Neuronal stem cell (in vitro differentiated cells): ENCODE measurements around the gene MYADML2.
A peak's percentile ranks its signal among the peaks of the same experiment; 100 is the strongest.

Experiments used
- DNase-seq: peaks from one replicate; pipeline ENCODE4 v3.0.0-alpha.2; 2013; ENCODE audit warnings: low spot score
- H2AFZ ChIP-seq: one replicate; pipeline ENCODE4 v1.6.1; 2013; ENCODE audit warnings: mild to moderate bottlenecking, low read length, inconsistent platforms
- H2AK5ac ChIP-seq: 2 replicates; pipeline ENCODE4 v1.6.1; 2013; ENCODE audit warnings: low read depth, mild to moderate bottlenecking, inconsistent platforms, low read length, moderate library complexity, mixed read lengths
- H2BK120ac ChIP-seq: 2 replicates; pipeline ENCODE4 v1.6.1; 2013; ENCODE audit warnings: low read depth, mild to moderate bottlenecking, inconsistent platforms, low read length, moderate library complexity, mixed read lengths
- H2BK12ac ChIP-seq: one replicate; pipeline ENCODE4 v1.6.1; 2013; ENCODE audit warnings: low read length, inconsistent platforms
- H2BK15ac ChIP-seq: 2 replicates; pipeline ENCODE4 v1.6.1; 2013; ENCODE audit warnings: mild to moderate bottlenecking, low read length, inconsistent platforms, mixed read lengths
- H2BK5ac ChIP-seq: one replicate; pipeline ENCODE4 v1.6.1; 2013; ENCODE audit warnings: inconsistent platforms, mild to moderate bottlenecking, low read length, moderate library complexity
- H3K14ac ChIP-seq: one replicate; pipeline ENCODE4 v1.6.1; 2013; ENCODE audit warnings: low read length, inconsistent platforms
- H3K18ac ChIP-seq: 2 replicates; pipeline ENCODE4 v1.6.1; 2013; ENCODE audit warnings: low read length, inconsistent platforms
- H3K23ac ChIP-seq: 2 replicates; pipeline ENCODE4 v1.6.1; 2013; ENCODE audit warnings: low read depth, mild to moderate bottlenecking, mixed read lengths, low read length, inconsistent platforms; ENCODE audit not compliant: poor library complexity
- H3K27ac ChIP-seq: replicated peaks from 3 replicates; pipeline ENCODE4 v1.5.1; 2013; ENCODE audit warnings: low read length, inconsistent platforms
- H3K27me3 ChIP-seq, 3 experiments: 2 replicates each; pipeline ENCODE4 v1.6.1; 2013; ENCODE audit warnings: low read length in 3 of 3, mild to moderate bottlenecking in 2 of 3, inconsistent platforms in 1 of 3, low read depth in 1 of 3, mixed read lengths in 1 of 3, moderate library complexity in 1 of 3; ENCODE audit not compliant: control insufficient read depth in 3 of 3, insufficient read depth in 3 of 3
- H3K36me3 ChIP-seq, 2 donors: replicated peaks in 1 of 2; 2 replicates each; pipeline ENCODE4 v1.6.1; 2013; ENCODE audit warnings: low read length in 2 of 2; ENCODE audit not compliant: control insufficient read depth in 2 of 2, insufficient read depth in 2 of 2
- H3K4ac ChIP-seq: 2 replicates; pipeline ENCODE4 v1.6.1; 2013; ENCODE audit warnings: inconsistent platforms, mild to moderate bottlenecking, low read length, moderate library complexity
- H3K4me1 ChIP-seq, 2 donors: 1 replicate in 1 of 2; 2 replicates in 1 of 2; pipeline ENCODE4 v1.6.1; 2013; ENCODE audit warnings: low read length in 2 of 2, low read depth in 1 of 2; ENCODE audit not compliant: control insufficient read depth in 2 of 2, insufficient read depth in 1 of 2
- H3K4me2 ChIP-seq: one replicate; pipeline ENCODE4 v1.6.1; 2013; ENCODE audit warnings: mild to moderate bottlenecking, low read length, inconsistent platforms; ENCODE audit not compliant: insufficient read depth, poor library complexity, severe bottlenecking
- H3K4me3 ChIP-seq, 2 donors: 2 replicates each; pipeline ENCODE4 v1.5.1; 2013; ENCODE audit warnings: low read length in 2 of 2, mild to moderate bottlenecking in 2 of 2, inconsistent platforms in 1 of 2, moderate library complexity in 1 of 2
- H3K79me1 ChIP-seq: one replicate; pipeline ENCODE4 v1.6.1; 2013; ENCODE audit warnings: low read depth, mild to moderate bottlenecking, inconsistent platforms, low read length, moderate library complexity
- H3K9ac ChIP-seq: one replicate; pipeline ENCODE4 v1.6.1; 2013; ENCODE audit warnings: mild to moderate bottlenecking, low read depth, low read length, inconsistent platforms; ENCODE audit not compliant: poor library complexity
- H3K9me3 ChIP-seq, 2 donors: replicated peaks in 1 of 2; 2 replicates each; pipeline versions ENCODE3 to v1.6.1; 2013; ENCODE audit warnings: low read length in 2 of 2, mild to moderate bottlenecking in 2 of 2, inconsistent platforms in 1 of 2, low read depth in 1 of 2, mixed read lengths in 1 of 2, moderate library complexity in 1 of 2; ENCODE audit not compliant: control insufficient read depth in 2 of 2, insufficient read depth in 1 of 2
- H4K8ac ChIP-seq: one replicate; pipeline ENCODE4 v1.6.1; 2013; ENCODE audit warnings: low read depth, mild to moderate bottlenecking, inconsistent platforms, low read length, moderate library complexity
- H4K91ac ChIP-seq: one replicate; pipeline ENCODE4 v1.6.1; 2013; ENCODE audit warnings: low read length, low read depth, mild to moderate bottlenecking, inconsistent platforms; ENCODE audit not compliant: poor library complexity
- WGBS, 2 donors: extraction: QIAGEN DNeasy Blood & Tissue Kit; methylation state at CpG; one replicate each; pipeline ENCODE4 v1.1.7; 2013; ENCODE audit warnings: missing lambda C conversion rate in 2 of 2, mixed read lengths in 1 of 2; ENCODE audit not compliant: insufficient read length in 2 of 2, insufficient replicate concordance in 1 of 2; ENCODE audit errors: extremely low coverage in 2 of 2; 5-methylcytosine and 5-hydroxymethylcytosine counted together

MYADML2 gene

DNA sequence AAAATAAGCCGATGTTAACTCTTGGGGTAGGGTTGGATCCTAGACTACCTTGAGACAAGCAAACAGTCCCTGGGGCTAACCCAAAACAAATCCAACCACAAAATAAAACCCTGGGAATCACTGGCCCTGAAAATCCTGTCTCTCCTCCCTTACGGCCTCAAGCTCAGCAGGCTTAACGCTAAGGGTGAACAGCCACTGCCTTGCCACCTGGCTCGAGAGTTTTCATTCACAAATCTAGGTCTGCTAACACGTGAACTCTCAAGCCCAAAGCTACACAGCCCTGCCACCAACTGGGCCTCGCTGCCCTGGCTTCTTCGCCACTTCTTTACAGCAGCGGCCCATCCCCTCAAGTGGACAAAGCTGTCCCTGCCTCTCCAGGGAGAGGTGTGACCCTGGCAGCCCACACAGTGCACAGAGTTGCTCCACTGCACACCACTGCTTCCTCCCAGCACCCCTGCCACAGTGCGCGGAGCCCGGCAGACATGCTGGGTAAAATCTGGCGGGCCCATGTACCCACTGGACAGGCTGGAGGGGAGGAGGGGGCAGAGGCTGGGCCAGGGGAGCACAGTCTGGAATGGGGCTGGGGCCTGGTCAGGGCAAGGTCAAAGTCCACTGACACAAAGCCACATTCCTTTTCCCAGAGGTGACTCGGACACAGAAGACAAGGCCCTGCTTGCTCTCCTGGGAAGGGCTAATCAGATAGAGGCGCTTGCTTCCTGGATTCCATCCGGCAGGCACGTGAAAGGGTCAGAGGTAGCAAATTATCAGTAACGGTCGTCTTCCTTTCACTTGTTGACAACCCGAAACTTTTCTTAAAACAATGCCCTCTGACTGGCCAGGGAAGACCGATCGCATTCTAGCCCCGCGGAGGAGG lies 36.8 kb downstream of the MYADML2 start:
- Histone ChIP-seq H3K9me3 (no peaks in the 10 kb centered on the region), H3K4me2 (peak overlapping the region; percentile 98), H3K27me3 (no peaks in the 10 kb centered on the region), H4K91ac (no peak overlapping the region), H4K8ac (no peak overlapping the region), H3K18ac (peak overlapping the region; percentile 83), H3K14ac (peak overlapping the region; percentile 2), H3K4me1 (peaks cover 4 to 10% of the 10 kb centered on the region in 2 donors), H2BK5ac (no peak overlapping the region), H3K36me3 (peaks cover 34 to 74% of the 10 kb centered on the region in 2 donors), H3K27ac (no peak overlapping the region), H3K4ac (no peak overlapping the region), H2BK15ac (no peak overlapping the region), H2BK12ac (no peak overlapping the region), H3K4me3 (peak overlapping the region; percentile 76 to 95), H2BK120ac (no peak overlapping the region), H3K79me1 (peaks cover 5% of the 10 kb centered on the region), H2AFZ (peak overlapping the region; percentile 73), H3K23ac (no peak overlapping the region), H3K9ac (peak overlapping the region; percentile 81), H2AK5ac (no peak overlapping the region)
- WGBS, 2 donors = no CpG with 5 or more reads among the region's 23 CpGs
- no peak for DNase-seq

DNA sequence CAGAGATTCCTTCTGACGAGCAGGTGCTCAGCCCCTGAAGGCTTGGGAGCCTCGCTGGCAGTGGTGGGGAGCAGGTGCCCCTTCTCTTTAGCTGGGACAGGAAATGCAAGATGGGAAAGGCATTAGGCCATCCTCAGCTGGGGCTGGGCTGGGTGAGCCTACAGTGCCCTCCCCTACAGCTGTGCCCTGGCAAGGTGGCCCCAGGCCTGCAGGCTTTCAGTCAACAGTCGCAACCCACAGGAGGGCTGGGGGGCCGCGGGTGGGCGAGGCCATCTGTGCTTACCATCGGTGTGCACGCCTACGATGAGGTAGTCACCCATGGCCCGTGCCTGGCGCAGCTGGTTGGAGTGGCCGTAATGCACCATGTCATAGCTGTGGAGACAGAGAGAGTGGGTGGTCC lies 37.8 kb downstream of the MYADML2 start:
- no peak overlapping the region for H2BK5ac ChIP-seq
- H3K79me1 ChIP-seq = peaks cover 5% of the 10 kb centered on the region
- H3K9ac ChIP-seq = no peak overlapping the region
- H3K4ac ChIP-seq = no peak overlapping the region
- no peak for DNase-seq
- no peak overlapping the region for H3K27ac ChIP-seq
- H3K18ac ChIP-seq = no peak overlapping the region
- no peak overlapping the region for H2BK12ac ChIP-seq
- H3K23ac ChIP-seq = no peak overlapping the region
- no peaks in the 10 kb centered on the region for H3K27me3 ChIP-seq
- no peak overlapping the region for H4K91ac ChIP-seq
- no peak overlapping the region for H4K8ac ChIP-seq
- H2AFZ ChIP-seq = no peak overlapping the region
- WGBS, 2 donors = no CpG with 5 or more reads among the region's 12 CpGs
- H3K4me3 ChIP-seq = peak overlapping the region; percentile 9 to 33
- peak overlapping the region; percentile 81 for H2AK5ac ChIP-seq
- peaks cover 4 to 10% of the 10 kb centered on the region in 2 donors for H3K4me1 ChIP-seq
- H3K9me3 ChIP-seq = no peaks in the 10 kb centered on the region
- H3K4me2 ChIP-seq = no peak overlapping the region
- H2BK120ac ChIP-seq = no peak overlapping the region
- H3K14ac ChIP-seq = no peak overlapping the region
- H2BK15ac ChIP-seq = no peak overlapping the region
- peaks cover 29 to 74% of the 10 kb centered on the region in 2 donors for H3K36me3 ChIP-seq

DNA sequence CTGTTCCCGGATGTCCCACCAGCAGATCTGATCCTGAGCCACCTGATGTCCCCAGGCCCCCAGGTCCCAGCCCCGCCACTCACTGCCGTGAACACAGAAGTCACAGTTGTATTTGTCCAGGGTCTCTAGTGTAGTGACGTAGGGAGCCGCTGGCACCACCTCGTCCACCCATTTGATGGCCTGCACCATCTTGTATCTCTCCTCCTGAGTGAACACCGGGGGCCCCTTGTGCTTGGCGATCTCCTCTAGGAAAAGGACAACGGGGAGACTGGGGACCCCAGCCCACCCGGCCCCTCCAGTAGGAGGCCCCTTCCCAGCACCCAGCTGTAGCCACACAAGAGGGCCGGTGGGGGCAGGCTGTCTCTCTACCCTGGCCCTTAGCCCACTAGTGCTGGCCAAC lies 38.2 kb downstream of the MYADML2 start:
- no peak overlapping the region for H3K9ac ChIP-seq
- no peak overlapping the region for H3K27ac ChIP-seq
- H3K4me1 ChIP-seq = peaks cover 4 to 10% of the 10 kb centered on the region in 2 donors
- no peak for DNase-seq
- no peaks in the 10 kb centered on the region for H3K9me3 ChIP-seq
- H2AFZ ChIP-seq = no peak overlapping the region
- H3K18ac ChIP-seq = no peak overlapping the region
- no peak overlapping the region for H4K8ac ChIP-seq
- H2AK5ac ChIP-seq = no peak overlapping the region
- H3K79me1 ChIP-seq = peaks cover 5% of the 10 kb centered on the region
- H2BK15ac ChIP-seq = no peak overlapping the region
- no peak overlapping the region for H3K14ac ChIP-seq
- H4K91ac ChIP-seq = no peak overlapping the region
- H3K4ac ChIP-seq = no peak overlapping the region
- no CpG with 5 or more reads among the region's 11 CpGs for WGBS, 2 donors
- H2BK5ac ChIP-seq = no peak overlapping the region
- no peak overlapping the region for H2BK120ac ChIP-seq
- no peak overlapping the region for H2BK12ac ChIP-seq
- no peaks in the 10 kb centered on the region for H3K27me3 ChIP-seq
- H3K4me3 ChIP-seq = no peak overlapping the region
- H3K36me3 ChIP-seq = peaks cover 25 to 74% of the 10 kb centered on the region in 2 donors
- H3K23ac ChIP-seq = no peak overlapping the region
- no peak overlapping the region for H3K4me2 ChIP-seq
